ENCODE data around the gene CYP11A1.

Gene CYP11A1

DNA sequence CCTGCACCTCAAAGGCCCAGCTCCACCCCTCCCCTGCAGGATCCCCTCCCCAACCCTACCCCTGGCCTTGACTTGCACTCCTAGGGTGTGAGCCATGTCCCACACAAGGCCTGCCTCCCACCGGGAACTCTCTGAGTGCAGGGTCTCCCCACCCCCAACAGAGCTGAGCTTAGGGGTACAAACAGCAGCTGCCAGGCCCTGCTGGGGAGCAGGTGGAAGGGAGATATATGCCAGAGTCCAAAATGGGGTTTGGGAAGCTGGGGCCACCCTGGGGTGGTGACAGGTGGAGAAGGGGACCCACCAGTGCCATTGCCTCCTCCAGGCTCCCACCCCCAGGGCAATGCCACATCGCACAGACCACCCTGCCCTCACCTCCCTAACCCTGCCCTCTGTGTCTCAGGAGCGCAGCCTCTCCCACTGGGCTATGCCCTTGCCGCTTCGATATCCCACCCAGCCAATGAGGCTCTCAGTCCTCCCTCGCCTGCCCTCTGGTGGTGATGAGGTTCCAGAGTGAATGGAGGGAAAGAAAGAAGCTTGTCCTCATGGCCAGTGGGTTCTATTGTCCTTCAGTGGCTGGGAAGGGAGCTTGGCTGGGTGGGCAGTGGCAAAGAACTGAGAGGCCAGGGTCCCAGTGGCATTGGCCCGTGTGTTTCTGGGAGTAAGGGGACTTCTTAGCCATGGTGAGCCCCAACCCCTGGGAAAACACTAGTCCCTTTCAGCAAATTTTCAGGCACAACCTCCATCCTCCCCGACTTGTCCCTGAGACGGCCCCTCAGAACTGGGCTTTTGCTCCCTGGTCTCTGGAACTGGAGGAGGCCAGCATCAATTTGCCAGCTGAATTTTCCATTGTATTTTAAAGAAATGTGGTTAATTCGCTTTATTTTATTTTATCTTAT, 46.8 kb downstream of the CYP11A1 start:
- DNase-seq (ENCODE audit: low spot score) = peak; percentile 7

DNA sequence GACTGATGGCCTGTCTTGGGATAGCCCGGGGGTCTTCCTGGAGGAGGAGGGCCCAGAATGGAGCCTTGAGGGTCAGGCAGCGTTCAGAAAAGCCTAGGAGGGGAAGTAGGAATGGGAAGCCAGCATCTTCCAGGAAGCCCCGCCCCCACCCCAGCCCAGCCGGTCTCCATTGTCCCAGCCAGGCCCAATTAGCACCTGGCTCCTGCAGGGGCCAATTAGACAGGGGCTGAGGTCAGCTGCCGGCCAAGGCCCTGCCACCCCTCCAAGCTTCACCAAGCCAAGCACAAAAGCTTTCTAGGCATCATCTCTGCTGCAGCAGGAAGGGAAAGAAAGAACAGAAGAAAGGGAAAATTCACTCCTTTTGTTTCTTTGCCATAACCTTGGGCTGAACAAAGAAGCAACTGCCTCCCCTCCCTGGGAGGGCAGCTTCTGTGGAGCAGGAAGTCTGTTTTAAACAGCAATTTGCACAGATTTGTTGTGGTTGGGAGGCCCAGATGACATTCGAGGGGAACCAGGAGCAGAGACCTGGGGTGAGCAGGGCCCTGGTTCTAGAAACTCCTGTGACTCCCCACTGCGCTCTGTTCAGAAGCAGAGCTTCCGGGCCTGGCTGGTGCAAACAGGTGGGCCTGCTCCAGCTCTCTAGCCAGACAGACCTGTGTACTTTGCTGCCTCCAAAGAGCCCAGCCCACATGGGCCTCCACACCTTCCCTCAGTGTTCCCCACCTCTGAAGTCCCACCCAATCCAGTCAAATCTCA, 47.7 kb downstream of the CYP11A1 start:
- no peak for DNase-seq (ENCODE audit: low spot score)

- no peak for DNase-seq (ENCODE audit: low spot score)
Measured at GRCh38 chr15:74319138-74319460, 48.3 kb downstream of the CYP11A1 start.

GRCh38 chr15:74318376-74319137, 48.9 kb downstream of the CYP11A1 start:
- DNase-seq (ENCODE audit: low spot score) = no peak

GRCh38 chr15:74317820-74318375, 49.5 kb downstream of the CYP11A1 start:
- no peak for DNase-seq (ENCODE audit: low spot score)

GRCh38 chr15:74316141-74316540, 51.3 kb downstream of the CYP11A1 start:
- no peak for DNase-seq (ENCODE audit: low spot score)

DNA sequence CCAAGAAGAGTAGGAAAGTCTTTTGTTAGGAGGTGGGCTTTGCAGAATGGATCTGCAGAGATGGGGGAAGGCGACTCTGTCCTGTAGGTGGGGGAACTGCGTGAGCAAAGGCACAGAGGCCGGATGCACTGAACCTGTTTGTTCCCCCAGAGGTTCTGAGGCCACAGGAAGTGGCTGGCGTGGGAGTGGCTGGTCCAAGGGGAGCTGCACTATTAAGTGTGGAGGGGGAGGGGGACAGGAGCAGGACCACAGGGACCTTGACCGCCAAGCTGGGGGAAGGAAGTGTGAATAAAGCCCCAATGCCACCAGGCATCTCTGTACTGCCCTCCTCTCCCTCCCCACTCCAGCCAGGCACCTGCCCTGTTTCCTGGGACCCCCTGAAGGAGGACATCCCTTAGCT, 51.8 kb downstream of the CYP11A1 start:
- DNase-seq (ENCODE audit: low spot score) = peak; percentile 4

DNA sequence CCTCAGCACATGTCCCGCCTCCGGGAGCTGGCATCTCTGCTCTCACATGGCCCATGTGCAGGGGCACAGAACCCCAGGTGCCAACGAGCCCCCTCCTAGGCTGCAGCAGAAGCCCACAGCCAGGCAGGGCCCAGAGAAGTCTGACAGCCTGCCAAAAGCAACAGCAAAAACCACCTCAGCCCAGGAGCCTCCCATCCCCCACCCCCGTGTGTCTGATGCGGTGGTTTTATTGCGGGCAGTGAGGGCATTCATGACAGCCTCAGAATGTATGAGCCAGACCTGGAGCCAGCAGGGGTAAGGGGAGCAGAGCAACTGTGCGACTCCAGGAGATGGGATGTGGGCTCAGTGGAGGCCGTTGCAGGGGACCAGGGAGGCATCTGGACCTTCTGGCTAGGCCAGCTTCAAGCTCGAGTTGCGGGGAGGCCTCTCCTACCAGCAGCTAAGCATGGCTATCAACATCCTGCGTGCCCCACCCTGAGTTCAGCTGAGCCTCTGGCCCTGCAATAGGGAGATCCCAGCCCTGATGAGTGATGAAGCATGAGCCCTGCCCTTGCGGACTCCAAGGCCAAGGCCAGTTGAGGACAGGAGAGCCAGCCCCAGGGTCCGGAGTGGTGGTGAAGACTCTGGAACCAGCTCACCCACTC, 52.5 kb downstream of the CYP11A1 start:
- DNase-seq (ENCODE audit: low spot score) = no peak

DNA sequence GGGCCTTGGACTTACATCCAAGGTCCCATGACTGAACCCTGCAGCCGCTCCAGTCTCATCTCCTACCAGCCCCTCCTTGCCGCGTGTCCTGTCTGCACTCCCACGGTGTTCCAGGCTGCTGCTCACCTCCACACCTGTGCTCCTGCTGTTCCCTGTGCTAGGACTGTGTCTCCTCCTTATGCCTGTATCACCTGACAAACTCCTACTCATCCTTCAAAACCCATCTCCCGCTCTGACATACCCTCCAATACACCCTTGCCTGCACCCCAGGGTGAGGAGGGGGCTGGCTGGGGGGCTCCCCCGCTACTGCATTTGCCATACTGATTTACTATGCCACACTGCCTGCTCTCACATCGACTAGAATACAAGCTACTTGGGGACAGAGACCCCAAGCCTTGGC, 53.6 kb downstream of the CYP11A1 start:
- no peak for DNase-seq (ENCODE audit: low spot score)

GRCh38 chr15:74312445-74313007, 54.9 kb downstream of the CYP11A1 start:
- no peak for DNase-seq (ENCODE audit: low spot score)

GRCh38 chr15:74311734-74312444, 55.6 kb downstream of the CYP11A1 start:
- DNase-seq (ENCODE audit: low spot score) = no peak

GRCh38 chr15:74307827-74308811, 59.3 kb downstream of the CYP11A1 start:
- peak; percentile 13 for DNase-seq (ENCODE audit: low spot score)

GRCh38 chr15:74306781-74307217, 60.6 kb downstream of the CYP11A1 start:
- DNase-seq (ENCODE audit: low spot score) = no peak

DNA sequence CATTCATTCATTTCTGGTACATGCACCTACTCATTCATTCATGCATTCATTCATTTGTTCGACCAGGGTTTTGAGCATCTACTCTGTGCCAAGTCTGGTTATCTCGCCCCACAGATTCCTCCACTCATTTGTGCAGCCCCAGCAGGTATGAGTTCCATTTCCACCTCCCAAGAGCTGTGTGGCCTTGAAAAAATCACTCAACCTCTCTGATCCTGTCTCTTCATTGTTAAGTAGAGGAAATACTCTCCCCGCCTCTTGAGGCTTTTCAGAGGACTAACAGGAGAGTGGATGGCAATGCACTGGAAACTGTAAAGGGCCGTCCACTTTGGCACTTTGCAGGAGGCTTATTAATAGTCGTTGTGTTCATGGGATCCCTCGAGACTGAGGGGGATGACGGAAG, 61.8 kb downstream of the CYP11A1 start:
- DNase-seq (ENCODE audit: low spot score) = no peak

GRCh38 chr15:74304431-74304830, 63.0 kb downstream of the CYP11A1 start:
- no peak for DNase-seq (ENCODE audit: low spot score)

DNA sequence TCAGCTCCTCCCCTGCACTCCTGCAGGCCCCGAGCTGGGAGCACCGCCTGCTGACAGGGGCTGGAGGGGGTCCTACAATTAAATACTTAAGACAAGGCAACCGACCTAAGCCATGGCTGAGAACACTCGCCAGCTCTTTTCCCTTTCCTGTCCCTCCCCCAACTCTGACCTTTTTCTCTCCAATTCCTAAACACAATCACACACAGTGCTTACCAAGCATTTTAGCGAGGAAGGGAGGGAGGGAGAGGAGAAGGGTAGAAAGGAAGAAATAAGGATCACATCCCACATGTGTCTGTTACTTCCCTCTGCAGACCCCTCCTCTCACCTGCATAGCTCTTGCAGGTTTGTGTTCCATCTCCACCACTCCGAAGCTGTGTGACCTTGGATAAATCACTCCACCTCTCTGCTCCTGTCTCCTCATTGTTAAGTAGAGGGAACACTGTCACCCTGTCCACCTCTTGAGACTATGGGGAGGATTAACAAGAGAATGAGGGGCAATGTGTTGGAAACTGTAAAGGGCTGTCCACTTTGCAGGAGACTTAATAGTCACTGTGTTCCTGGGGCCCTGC, 63.6 kb downstream of the CYP11A1 start:
- DNase-seq (ENCODE audit: low spot score) = no peak

- peak; percentile 11 for DNase-seq (ENCODE audit: low spot score)
Measured at GRCh38 chr15:74302821-74303359, 64.6 kb downstream of the CYP11A1 start.

- DNase-seq (ENCODE audit: low spot score) = no peak
Measured at GRCh38 chr15:74301583-74302361, 65.7 kb downstream of the CYP11A1 start.
